CD14-positive monocyte (primary cell): Measurements from ENCODE around the gene CKS1B. TPM values are rescaled to one million over a fixed set of nuclear protein-coding genes. Genes with fewer than 3 reads are reported as not detected.
"Not testable (repeated sequence)": the region's sequence is repeated elsewhere in the genome, so short reads cannot be mapped to it uniquely, and the experiment has no call there.

ENCODE experiments used
- DNase-seq, 3 donors: peaks; one replicate each; pipeline ENCODE4 v3.0.0-alpha.2; 2011 to 2022
- H2AFZ ChIP-seq: 2 replicates; pipeline ENCODE4 v1.6.0; 2012; ENCODE audit warnings: mild to moderate bottlenecking, low read depth, low read length, inconsistent platforms; ENCODE audit not compliant: insufficient read depth, poor library complexity, severe bottlenecking
- H3K27ac ChIP-seq, 2 donors: 1 replicate in 1 of 2; 2 replicates in 1 of 2; pipeline ENCODE4 v1.5.1; 2012 to 2013; ENCODE audit warnings: low read length in 2 of 2, control low read depth in 1 of 2, inconsistent platforms in 1 of 2, low read depth in 1 of 2, mild to moderate bottlenecking in 1 of 2
- H3K27me3 ChIP-seq, 2 donors: one replicate each; pipeline versions ENCODE4 v1.6.0 to v1.6.1; 2011 to 2013; ENCODE audit warnings: low read length in 2 of 2; ENCODE audit not compliant: control insufficient read depth in 2 of 2, insufficient read depth in 2 of 2
- H3K36me3 ChIP-seq, 2 donors: replicated peaks in 1 of 2; 1 replicate in 1 of 2; 2 replicates in 1 of 2; pipeline versions ENCODE4 v1.5.1 to v1.6.1; 2012 to 2013; ENCODE audit warnings: low read length in 2 of 2, control low read depth in 1 of 2, inconsistent platforms in 1 of 2, mild to moderate bottlenecking in 1 of 2; ENCODE audit not compliant: insufficient read depth in 2 of 2, control insufficient read depth in 1 of 2
- H3K4me1 ChIP-seq, 2 donors: 1 replicate in 1 of 2; 2 replicates in 1 of 2; pipeline versions ENCODE4 v1.5.1 to v1.6.1; 2012 to 2013; ENCODE audit warnings: low read length in 2 of 2, control low read depth in 1 of 2, inconsistent platforms in 1 of 2, mild to moderate bottlenecking in 1 of 2, moderate library complexity in 1 of 2; ENCODE audit not compliant: insufficient read depth in 2 of 2, control insufficient read depth in 1 of 2
- H3K4me2 ChIP-seq: replicated peaks from 2 replicates; pipeline ENCODE3; 2012; ENCODE audit warnings: low read length, moderate library complexity, mild to moderate bottlenecking; ENCODE audit not compliant: poor library complexity, severe bottlenecking; ENCODE audit errors: extremely low read depth
- H3K4me3 ChIP-seq, 3 experiments: fragments of 200-600 bp in 1 of 3; sonication (generic) in 1 of 3; replicated peaks in 1 of 3; 1 replicate in 2 of 3; 2 replicates in 1 of 3; pipeline ENCODE4 v1.5.1; 2011 to 2013; ENCODE audit warnings: low read length in 3 of 3, mild to moderate bottlenecking in 3 of 3, control low read depth in 2 of 3, low read depth in 2 of 3, inconsistent platforms in 1 of 3, moderate library complexity in 1 of 3
- H3K79me2 ChIP-seq: 2 replicates; pipeline ENCODE4 v1.6.0; 2012; ENCODE audit warnings: mild to moderate bottlenecking, control low read depth, inconsistent platforms, low read length, moderate library complexity; ENCODE audit not compliant: insufficient read depth
- H3K9ac ChIP-seq: 2 replicates; pipeline ENCODE4 v1.6.0; 2017; ENCODE audit warnings: low read length, mild to moderate bottlenecking; ENCODE audit not compliant: insufficient read depth, poor library complexity, severe bottlenecking
- H3K9me3 ChIP-seq, 2 donors: replicated peaks in 1 of 2; 1 replicate in 1 of 2; 2 replicates in 1 of 2; pipeline versions ENCODE4 v1.5.1 to v1.6.1; 2012 to 2013; ENCODE audit warnings: low read length in 2 of 2, control low read depth in 1 of 2; ENCODE audit not compliant: control insufficient read depth in 1 of 2, insufficient read depth in 1 of 2
- H4K20me1 ChIP-seq: 2 replicates; pipeline ENCODE4 v1.6.0; 2012; ENCODE audit warnings: mild to moderate bottlenecking, low read length, control low read depth, moderate library complexity; ENCODE audit not compliant: insufficient read depth
- H3K27ac Mint-ChIP-seq, 7 donors: one replicate each; pipeline ENCODE4 v1.8.0; 2020; ENCODE audit warnings: mild to moderate bottlenecking in 7 of 7, mixed read lengths in 7 of 7, moderate library complexity in 6 of 7, inconsistent platforms in 2 of 7
- H3K27me3 Mint-ChIP-seq, 3 donors: one replicate each; pipeline ENCODE4 v1.8.0; 2021 to 2022; ENCODE audit warnings: low read depth in 3 of 3, mild to moderate bottlenecking in 3 of 3, mixed read lengths in 3 of 3, moderate library complexity in 3 of 3, inconsistent platforms in 1 of 3
- H3K36me3 Mint-ChIP-seq, 2 donors: one replicate each; pipeline ENCODE4 v1.8.0; 2020; ENCODE audit warnings: mixed read lengths in 2 of 2, inconsistent platforms in 1 of 2, mild to moderate bottlenecking in 1 of 2
- H3K4me1 Mint-ChIP-seq: one replicate; pipeline ENCODE4 v1.8.0; 2020; ENCODE audit warnings: mild to moderate bottlenecking, mixed read lengths
- H3K4me3 Mint-ChIP-seq, 2 donors: one replicate each; pipeline ENCODE4 v1.8.0; 2020; ENCODE audit warnings: mild to moderate bottlenecking in 2 of 2, mixed read lengths in 2 of 2, moderate library complexity in 1 of 2
- H3K9me3 Mint-ChIP-seq, 7 donors: one replicate each; pipeline ENCODE4 v1.8.0; 2020 to 2022; ENCODE audit warnings: mixed read lengths in 7 of 7, mild to moderate bottlenecking in 6 of 7, moderate library complexity in 6 of 7, inconsistent platforms in 2 of 7
- CTCF ChIP-seq: fragments of 200-600 bp; IDR thresholded peaks from one replicate; pipeline ENCODE4 v1.8.0; 2022; ENCODE audit warnings: antibody characterized with exemption, mild to moderate bottlenecking
- WGBS: methylation state at CpG from one replicate; pipeline ENCODE4 v1.1.5; 2013; ENCODE audit warnings: missing lambda C conversion rate; ENCODE audit not compliant: insufficient coverage; 5-methylcytosine and 5-hydroxymethylcytosine counted together
- intact Hi-C, 2 donors: fragments of 100-400 bp; cut with micrococcal nuclease; formaldehyde crosslinking; loops; one replicate each; pipeline versions ENCODE4 v1.15.0 to v1.15.1; 2023
- polyA plus RNA-seq, 3 donors: library from polyadenylated mRNA; depleted of rRNA in 1 of 3; unstranded in 2 of 3; stranded (reverse) in 1 of 3; fragments of 300-500 nt in 2 of 3; fragments of >200 nt in 1 of 3; fragmentation: Illumina TruSeq in 2 of 3; gene quantifications; 1 replicate in 2 of 3; 2 replicates in 1 of 3; pipeline ENCODE4 v1.2.3, GENCODE V29; 2012 to 2021

The CKS1B gene
- polyA plus RNA-seq, 3 donors, result 9.4 to 22.6 (median 18.0) TPM

GRCh38 chr1:154994269-154994587 lies 19.7 kb downstream of the CKS1B start:
- WGBS, result 100% methylated on average over 1 of the region's 1 CpG
- Mint-ChIP-seq H3K9me3 (no peaks in the 10 kb centered on the region), H3K27me3 (peaks cover 2% of the 10 kb centered on the region in 3 donors), H3K4me3 (no peak overlapping the region), H3K36me3 (peaks cover 19 to 23% of the 10 kb centered on the region in 2 donors), H3K4me1 (peaks cover 50% of the 10 kb centered on the region), H3K27ac (peak overlapping the region in 1 of 7 donors; percentile 10)
- Histone ChIP-seq H3K4me1 (peaks cover 38 to 43% of the 10 kb centered on the region in 2 donors), H4K20me1 (peaks cover 24% of the 10 kb centered on the region), H3K9ac (no peak overlapping the region), H3K4me3 (no peak overlapping the region), H3K27ac (no peak overlapping the region), H3K36me3 (peaks cover 14 to 17% of the 10 kb centered on the region in 2 donors), H3K9me3 (no peaks in the 10 kb centered on the region), H3K4me2 (no peak overlapping the region), H3K79me2 (peaks cover 9% of the 10 kb centered on the region), H3K27me3 (no peaks in the 10 kb centered on the region), H2AFZ (no peak overlapping the region)
- no peak for TF ChIP-seq CTCF
- intact Hi-C loops, result no loop called here
- no peak for DNase-seq

DNA sequence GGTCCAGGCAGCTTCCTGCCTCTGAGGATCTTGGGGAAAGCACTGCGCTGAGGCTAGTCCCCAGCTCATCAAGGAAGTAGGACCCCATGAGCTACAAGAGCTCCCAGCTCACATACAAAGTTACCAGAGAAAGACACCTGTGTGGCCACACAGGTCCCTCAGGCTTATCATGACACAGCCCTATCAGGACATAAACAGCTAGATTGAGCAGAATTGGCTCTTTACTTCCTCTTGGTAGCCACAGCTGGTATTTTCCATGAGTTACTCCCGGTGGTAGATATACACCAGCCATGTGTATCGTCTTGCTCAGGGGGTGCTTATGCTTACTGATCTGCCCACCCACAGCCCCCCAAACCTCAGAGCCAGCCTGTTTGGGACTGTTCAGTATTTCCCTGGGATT lies 20.1 kb downstream of the CKS1B start:
- no peak overlapping the region for H3K27ac ChIP-seq
- no peak overlapping the region for H3K4me3 ChIP-seq
- no peak overlapping the region for H2AFZ ChIP-seq
- no peaks in the 10 kb centered on the region for H3K9me3 ChIP-seq
- H3K27me3 Mint-ChIP-seq, result peaks cover 2% of the 10 kb centered on the region in 3 donors
- no CpG with 5 or more reads among the region's 3 CpGs for WGBS
- peak in 1 of 3 donors; percentile 3 for DNase-seq
- peaks cover 11 to 14% of the 10 kb centered on the region in 2 donors for H3K36me3 ChIP-seq
- H3K27ac Mint-ChIP-seq, result peak overlapping the region in 1 of 7 donors; percentile 10
- H3K4me2 ChIP-seq, result no peak overlapping the region
- H3K4me3 Mint-ChIP-seq, result no peak overlapping the region
- peaks cover 20% of the 10 kb centered on the region for H4K20me1 ChIP-seq
- no peak for TF ChIP-seq CTCF
- no peaks in the 10 kb centered on the region for H3K27me3 ChIP-seq
- H3K36me3 Mint-ChIP-seq, result peaks cover 15 to 19% of the 10 kb centered on the region in 2 donors
- H3K9ac ChIP-seq, result no peak overlapping the region
- H3K79me2 ChIP-seq, result peaks cover 9% of the 10 kb centered on the region
- no peaks in the 10 kb centered on the region for H3K9me3 Mint-ChIP-seq
- intact Hi-C loops, result no loop called here
- H3K4me1 Mint-ChIP-seq, result peaks cover 52% of the 10 kb centered on the region
- H3K4me1 ChIP-seq, result peaks cover 42 to 47% of the 10 kb centered on the region in 2 donors

DNA sequence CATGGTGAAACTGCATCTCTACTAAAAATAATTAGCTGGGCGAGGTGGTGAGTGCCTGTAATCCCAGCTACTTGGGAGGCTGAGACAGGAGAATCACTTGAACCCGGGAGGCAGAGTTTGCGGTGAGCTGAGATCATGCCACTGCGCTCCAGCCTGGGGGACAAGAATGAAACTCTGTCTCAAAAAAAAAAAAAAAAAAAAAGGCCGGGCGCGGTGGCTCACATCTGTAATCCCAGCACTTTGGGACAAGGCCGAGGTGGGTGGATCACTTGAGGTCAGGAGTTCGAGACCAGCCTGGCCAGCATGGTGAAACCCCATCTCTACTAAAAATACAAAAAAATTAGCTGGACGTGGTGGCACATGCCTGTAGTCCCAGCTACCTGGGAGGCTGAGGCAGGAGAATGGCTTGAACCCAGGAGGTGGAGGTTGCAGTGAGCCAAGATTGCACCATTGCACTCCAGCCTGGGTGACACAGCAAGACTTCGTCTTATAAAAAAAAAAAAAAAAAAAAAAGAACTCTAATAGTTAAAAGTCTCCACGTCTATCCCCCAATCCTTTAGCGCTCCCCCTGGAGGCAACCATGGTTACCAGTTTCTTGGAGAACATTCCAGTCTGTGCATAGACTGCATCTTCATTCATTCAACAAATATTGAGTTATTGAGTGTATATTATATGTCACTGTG lies 21.0 kb downstream of the CKS1B start:
- H3K4me2 ChIP-seq, H3K4me3 Mint-ChIP-seq, H3K36me3 ChIP-seq, intact Hi-C loops, H3K9ac ChIP-seq, H3K9me3 Mint-ChIP-seq, H3K27me3 ChIP-seq, H3K9me3 ChIP-seq, H2AFZ ChIP-seq, H3K4me3 ChIP-seq, H3K27ac Mint-ChIP-seq, H3K27me3 Mint-ChIP-seq, H3K27ac ChIP-seq: not testable (repeated sequence)
- peaks cover 12% of the 10 kb centered on the region for H4K20me1 ChIP-seq
- H3K79me2 ChIP-seq, result peaks cover 10% of the 10 kb centered on the region
- Mint-ChIP-seq H3K4me1 (peaks cover 58% of the 10 kb centered on the region), H3K36me3 (peaks cover 6 to 11% of the 10 kb centered on the region in 2 donors)
- no CpG with 5 or more reads among the region's 13 CpGs for WGBS
- peak in 2 of 3 donors; percentile 53 to 56 for DNase-seq
- H3K4me1 ChIP-seq, result peaks cover 50 to 55% of the 10 kb centered on the region in 2 donors
